Measurements from ENCODE around the gene PPP1R10.

Gene PPP1R10

GRCh38 chr6:30597315-30598144 is 19.5 kb downstream of the PPP1R10 start:
- peak; percentile 36 for DNase-seq

GRCh38 chr6:30592287-30592686 is 24.8 kb downstream of the PPP1R10 start:
- DNase-seq = no peak

DNA sequence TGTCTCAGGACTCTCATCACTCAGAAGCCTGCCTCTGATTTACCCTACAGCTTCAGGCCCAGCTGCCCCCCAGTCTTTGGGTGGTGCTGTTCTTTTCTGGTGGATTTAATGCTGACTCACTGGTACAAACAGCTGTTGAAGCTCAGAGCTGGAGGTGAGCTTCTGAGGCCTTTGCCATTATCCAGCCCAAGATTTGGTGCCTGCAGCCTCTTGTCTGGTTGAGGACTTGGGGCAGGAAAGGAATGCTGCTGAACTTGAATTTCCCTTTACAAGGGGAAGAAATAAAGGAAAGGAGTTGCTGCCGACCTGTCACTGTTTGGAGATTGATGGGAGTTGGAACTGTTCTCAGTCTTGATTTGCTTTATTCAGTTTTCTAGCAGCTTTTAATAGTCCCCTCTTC is 26.0 kb downstream of the PPP1R10 start:
- DNase-seq = no peak

DNA sequence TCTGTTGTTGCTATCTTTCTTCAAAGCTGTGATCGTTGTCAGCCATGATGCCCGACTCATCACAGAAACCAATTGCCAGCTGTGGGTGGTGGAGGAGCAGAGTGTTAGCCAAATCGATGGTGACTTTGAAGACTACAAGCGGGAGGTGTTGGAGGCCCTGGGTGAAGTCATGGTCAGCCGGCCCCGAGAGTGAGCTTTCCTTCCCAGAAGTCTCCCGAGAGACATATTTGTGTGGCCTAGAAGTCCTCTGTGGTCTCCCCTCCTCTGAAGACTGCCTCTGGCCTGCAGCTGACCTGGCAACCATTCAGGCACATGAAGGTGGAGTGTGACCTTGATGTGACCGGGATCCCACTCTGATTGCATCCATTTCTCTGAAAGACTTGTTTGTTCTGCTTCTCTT is 26.5 kb downstream of the PPP1R10 start:
- no peak for DNase-seq

GRCh38 chr6:30589754-30590358 is 27.2 kb downstream of the PPP1R10 start:
- DNase-seq = no peak

DNA sequence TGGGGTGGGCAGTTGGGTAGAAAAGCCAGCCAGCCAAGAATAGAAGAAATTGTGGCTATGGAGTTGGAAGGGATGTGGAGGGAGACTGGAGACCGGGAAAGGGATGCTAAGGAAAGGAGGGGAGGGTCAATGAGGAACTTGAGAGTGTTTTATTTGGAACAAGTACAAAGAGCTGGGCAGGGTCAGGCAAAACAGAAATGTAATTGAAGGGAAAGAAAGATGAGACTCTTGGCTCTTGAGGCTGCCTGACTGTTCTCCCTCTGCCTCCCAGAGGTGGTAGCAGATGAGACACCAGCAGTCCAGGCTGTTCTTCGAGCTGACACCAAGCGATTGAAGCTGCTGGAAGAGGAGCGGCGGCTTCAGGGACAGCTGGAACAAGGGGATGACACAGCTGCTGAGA is 33.1 kb downstream of the PPP1R10 start:
- no peak for DNase-seq

DNA sequence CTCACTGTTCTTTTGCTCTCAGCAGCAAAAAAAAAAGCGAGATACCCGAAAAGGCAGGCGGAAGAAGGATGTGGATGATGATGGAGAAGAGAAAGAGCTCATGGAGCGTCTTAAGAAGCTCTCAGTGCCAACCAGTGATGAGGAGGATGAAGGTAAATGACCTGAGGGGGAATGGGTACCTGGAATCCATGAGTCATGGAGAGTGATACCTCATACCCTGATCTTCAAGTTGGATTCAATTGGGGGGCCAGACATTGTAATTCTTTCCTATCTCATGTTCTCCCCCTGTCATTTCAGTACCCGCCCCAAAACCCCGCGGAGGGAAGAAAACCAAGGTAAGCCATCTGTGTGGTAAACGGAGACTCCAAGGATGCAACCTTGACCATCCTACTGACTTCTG is 39.0 kb downstream of the PPP1R10 start:
- no peak for DNase-seq

DNA sequence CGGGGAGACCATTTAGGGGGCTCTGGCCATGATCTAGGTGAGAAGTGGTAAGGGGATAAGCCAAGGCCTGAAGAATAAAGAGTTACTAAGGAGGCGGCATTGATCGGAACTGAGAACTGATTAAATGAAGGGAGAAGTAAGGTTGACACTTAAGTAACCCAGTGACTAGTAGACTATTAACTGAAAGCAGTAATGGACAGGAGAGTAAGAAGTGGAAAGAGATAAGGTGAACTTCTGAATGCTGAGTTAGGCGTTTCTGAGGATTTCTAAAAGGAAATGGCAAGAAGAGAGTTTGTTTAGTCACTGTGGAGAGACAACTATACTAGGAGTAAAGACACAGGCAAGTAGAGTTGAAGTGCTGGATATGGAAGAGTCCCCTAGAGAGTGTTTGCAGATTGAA is 43.9 kb downstream of the PPP1R10 start:
- no peak for DNase-seq

GRCh38 chr6:30572148-30572547 is 44.9 kb downstream of the PPP1R10 start:
- no peak for DNase-seq

- DNase-seq = no peak
Measured at GRCh38 chr6:30571762-30572082, 45.3 kb downstream of the PPP1R10 start.

GRCh38 chr6:30571075-30571761 is 45.8 kb downstream of the PPP1R10 start, which contains the start of gene ABCF1:
Gene ABCF1 (plus strand): TSS chr6:30571442. CDS start chr6:30571488, 46 bp downstream.
- peak; percentile 95 for DNase-seq

DNA sequence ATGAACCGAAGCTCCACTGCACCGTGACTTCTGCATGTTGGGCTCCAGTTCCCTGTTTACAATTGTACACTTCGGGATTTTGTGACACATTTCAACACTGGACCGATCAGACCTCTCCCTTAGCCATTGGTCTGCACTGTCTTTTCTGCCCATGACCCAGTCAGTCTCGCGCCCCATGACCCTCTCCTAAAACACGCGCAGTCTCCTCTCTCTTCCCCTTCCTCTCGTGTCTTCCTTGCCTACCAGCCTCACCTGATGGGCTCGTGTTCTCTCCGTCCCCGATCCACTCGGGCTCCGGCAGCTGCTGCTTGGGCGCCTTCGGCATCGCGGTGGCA is 46.3 kb downstream of the PPP1R10 start:
- DNase-seq = no peak

GRCh38 chr6:30570263-30570662 is 46.8 kb downstream of the PPP1R10 start:
- DNase-seq = no peak

DNA sequence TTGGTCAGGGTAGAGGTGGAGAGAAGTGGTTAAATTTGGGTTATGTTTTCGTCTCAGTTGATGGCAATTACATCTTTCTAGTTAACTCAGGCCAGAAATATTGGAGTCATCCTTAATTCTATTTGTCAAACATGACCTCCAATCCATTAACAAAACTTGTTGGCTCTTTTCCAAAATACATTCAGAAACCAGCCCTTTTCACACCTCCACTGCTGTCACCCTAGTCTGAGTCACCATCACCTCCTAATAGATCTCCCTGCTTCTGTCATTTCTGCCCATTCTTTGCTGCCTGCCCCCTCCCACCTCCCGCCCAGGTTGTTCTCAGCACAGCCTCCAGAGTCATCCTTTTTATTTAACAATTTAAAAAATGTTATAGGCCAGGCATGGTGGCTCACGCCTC is 48.8 kb downstream of the PPP1R10 start:
- no peak for DNase-seq

GRCh38 chr6:30565772-30566171 is 51.3 kb downstream of the PPP1R10 start:
- DNase-seq = no peak

- no peak for DNase-seq
Measured at GRCh38 chr6:30564114-30564513, 52.9 kb downstream of the PPP1R10 start.

GRCh38 chr6:30562470-30563425 is 54.3 kb downstream of the PPP1R10 start:
- no peak for DNase-seq

DNA sequence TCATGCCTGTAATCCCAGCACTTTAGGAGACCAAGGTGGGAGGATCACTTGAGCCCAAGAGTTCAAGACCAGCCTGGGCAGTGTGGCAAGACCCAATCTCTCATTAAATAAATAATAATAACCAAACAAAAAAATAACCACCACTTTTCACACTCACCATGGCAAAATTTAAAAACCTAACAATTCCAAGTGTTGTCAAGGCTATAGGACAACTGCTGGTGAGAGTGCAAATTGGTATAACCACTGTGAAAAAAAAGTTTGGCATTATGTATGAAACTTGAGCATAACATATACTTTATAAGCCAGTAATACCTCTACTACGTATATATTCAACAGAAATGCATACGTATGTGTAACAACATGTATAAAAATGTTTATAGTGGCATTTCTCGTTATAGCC is 56.1 kb downstream of the PPP1R10 start:
- DNase-seq = no peak

DNA sequence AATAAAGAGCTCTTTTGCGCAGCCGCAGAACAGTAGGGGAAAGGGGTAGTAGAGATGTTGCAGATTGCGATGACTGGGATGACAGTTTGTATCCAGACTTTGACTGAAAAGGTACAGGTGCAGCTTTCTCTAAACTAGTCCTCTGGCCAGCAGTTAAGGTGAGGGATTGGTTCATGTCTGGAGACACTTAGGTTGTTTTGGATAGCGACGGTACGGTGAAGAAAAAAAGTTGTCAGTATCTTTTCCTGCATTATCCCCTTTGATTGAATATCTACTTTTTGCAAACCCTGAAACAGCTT is 59.4 kb downstream of the PPP1R10 start:
- DNase-seq = no peak

- peak; percentile 92 for DNase-seq
Measured at GRCh38 chr6:30556906-30557682, 59.9 kb downstream of the PPP1R10 start, which contains the start of gene PRR3. Gene PRR3 (plus strand): TSS chr6:30557295. CDS start chr6:30557345, 50 bp downstream.

DNA sequence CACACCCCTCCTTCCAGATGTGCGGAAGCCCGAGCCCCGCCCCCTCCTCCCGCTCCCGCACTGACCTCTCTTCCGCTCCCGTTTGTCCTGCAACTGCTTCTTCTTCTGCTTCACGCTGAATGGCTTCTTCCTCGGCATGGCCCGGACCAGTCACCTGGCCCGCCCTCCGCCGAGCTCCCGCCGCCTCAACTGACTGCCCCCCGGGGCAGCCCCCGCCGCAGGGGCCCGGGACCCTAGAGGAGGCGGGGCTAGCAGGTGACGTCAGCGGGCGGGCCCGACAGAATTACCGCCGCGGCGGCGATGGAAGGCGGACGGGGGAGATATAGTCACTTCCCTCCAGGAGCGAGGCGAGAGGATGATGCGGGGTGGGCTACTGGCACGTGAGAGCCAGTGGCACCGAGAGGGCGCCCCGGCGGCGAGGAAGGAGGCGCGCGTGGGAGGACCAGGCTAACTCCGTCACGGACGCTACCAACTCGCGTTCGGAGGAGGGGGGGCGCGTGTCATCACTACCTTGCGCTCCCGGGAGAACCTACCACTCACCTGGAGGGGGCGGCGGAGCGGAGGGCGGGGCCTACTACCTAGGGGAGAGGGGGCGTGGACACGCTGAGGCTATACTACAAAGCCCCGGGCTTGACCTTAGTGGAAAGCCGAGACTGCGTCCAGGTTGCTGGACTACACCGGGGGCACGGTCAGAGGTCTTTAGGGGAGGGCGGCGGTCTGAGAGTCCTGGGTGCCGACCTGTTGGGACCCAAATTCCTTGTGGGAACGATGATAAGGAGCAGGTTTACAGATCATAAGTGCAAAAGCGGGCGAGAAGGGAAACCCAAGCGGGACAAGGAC is 60.8 kb downstream of the PPP1R10 start, which contains the start of gene GNL1:
GNL1 (minus strand) TSS at position 424 of the 840 bp plus-strand sequence; CDS start at position 138, 286 bp downstream.
- DNase-seq = peak; percentile 93

- no peak for DNase-seq
Measured at GRCh38 chr6:30555816-30556065, 61.3 kb downstream of the PPP1R10 start.

Measured in NCI-H2171 (cell line).